ENCODE results near the gene KLK8. TPM values are rescaled to one million over a fixed set of nuclear protein-coding genes. Genes with fewer than 3 reads are reported as not detected.

The KLK8 gene
- total and polyA plus RNA-seq, 2 experiments from 2014 or later, result 4.9 to 14.6 TPM

DNA sequence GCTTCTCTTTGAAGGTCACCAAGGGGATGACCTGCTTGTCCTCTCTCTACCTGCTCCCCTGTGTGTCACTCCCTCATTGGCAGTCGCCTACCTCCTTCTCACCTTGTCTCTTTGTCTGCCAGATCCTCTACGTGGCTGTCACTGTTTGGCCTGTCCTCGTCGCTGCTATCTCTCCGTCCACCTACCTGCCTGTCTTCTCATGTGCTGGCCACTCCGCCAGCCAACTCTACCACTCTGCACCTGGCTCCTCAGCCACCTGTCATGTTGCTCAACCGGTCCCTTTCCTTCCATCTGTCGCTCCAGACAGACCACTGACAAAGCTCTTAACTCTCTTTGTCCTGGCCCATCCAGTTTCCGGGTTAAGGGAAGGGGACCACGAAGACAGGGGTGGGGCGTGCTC, 33.3 kb upstream of the KLK8 start, which contains the start of gene KLK12:
Gene KLK12 (minus strand): TSS at position 299 of the 400 bp plus-strand sequence. CDS start 381 bp downstream, outside the sequence.
- Histone ChIP-seq H3K4me3 (no peak within 1 kb of the TSS), H3K36me3 (ENCODE audit: insufficient read depth) (no peaks in the 10 kb centered on the region), H3K4me2 (no peak within 1 kb of the TSS), H3F3A (replicated peaks; ENCODE audit: low read depth) (no peaks in the 10 kb centered on the region), H3K27me3 (ENCODE audit: insufficient read depth) (no peaks in the 10 kb centered on the region), H3K4me1 (ENCODE audit: insufficient read depth) (peaks cover 8% of the 10 kb centered on the region), H2AFZ (peak within 1 kb of the TSS; percentile 83), H3K79me2 (replicated peaks; ENCODE audit: insufficient read depth) (no peaks in the 10 kb centered on the region), H3K27ac (ENCODE audit: low read depth) (no peak within 1 kb of the TSS), H4K20me1 (replicated peaks; ENCODE audit: insufficient read depth) (no peaks in the 10 kb centered on the region), H3K9me2 (ENCODE audit: insufficient read depth) (no peaks in the 10 kb centered on the region)
- Mint-ChIP-seq H3K27ac (no peak within 1 kb of the TSS), H3K27me3 (ENCODE audit: insufficient read depth, low read depth, poor library complexity) (peaks cover 9% of the 10 kb centered on the region), H3K9me3 (no peaks in the 10 kb centered on the region; the same call in 2 of the 3 replicates), H3K4me3 (no peak within 1 kb of the TSS; the same call in 2 of the 3 replicates), H3K36me3 (ENCODE audit: low read depth) (no peaks in the 10 kb centered on the region; the same call in 2 of the 3 replicates), H3K4me1 (peaks cover 26% of the 10 kb centered on the region)
- DNase-seq (ENCODE audit: low spot score) (no peak), ATAC-seq (no peak)
- TF ChIP-seq NANOG (IDR thresholded peaks at IDR 0.05; ENCODE audit: borderline replicate concordance) (no peak), EZH2phosphoT487 (IDR thresholded peaks at IDR 0.05; ENCODE audit: unreplicated experiment) (no peak), CREB1 (CRISPR knock-in tag; IDR thresholded peaks at IDR 0.05; ENCODE audit: low read depth) (no peak), JUNB (IDR thresholded peaks at IDR 0.05; ENCODE audit: unreplicated experiment) (no peak)
- TF ChIP-seq, protein P1, sequence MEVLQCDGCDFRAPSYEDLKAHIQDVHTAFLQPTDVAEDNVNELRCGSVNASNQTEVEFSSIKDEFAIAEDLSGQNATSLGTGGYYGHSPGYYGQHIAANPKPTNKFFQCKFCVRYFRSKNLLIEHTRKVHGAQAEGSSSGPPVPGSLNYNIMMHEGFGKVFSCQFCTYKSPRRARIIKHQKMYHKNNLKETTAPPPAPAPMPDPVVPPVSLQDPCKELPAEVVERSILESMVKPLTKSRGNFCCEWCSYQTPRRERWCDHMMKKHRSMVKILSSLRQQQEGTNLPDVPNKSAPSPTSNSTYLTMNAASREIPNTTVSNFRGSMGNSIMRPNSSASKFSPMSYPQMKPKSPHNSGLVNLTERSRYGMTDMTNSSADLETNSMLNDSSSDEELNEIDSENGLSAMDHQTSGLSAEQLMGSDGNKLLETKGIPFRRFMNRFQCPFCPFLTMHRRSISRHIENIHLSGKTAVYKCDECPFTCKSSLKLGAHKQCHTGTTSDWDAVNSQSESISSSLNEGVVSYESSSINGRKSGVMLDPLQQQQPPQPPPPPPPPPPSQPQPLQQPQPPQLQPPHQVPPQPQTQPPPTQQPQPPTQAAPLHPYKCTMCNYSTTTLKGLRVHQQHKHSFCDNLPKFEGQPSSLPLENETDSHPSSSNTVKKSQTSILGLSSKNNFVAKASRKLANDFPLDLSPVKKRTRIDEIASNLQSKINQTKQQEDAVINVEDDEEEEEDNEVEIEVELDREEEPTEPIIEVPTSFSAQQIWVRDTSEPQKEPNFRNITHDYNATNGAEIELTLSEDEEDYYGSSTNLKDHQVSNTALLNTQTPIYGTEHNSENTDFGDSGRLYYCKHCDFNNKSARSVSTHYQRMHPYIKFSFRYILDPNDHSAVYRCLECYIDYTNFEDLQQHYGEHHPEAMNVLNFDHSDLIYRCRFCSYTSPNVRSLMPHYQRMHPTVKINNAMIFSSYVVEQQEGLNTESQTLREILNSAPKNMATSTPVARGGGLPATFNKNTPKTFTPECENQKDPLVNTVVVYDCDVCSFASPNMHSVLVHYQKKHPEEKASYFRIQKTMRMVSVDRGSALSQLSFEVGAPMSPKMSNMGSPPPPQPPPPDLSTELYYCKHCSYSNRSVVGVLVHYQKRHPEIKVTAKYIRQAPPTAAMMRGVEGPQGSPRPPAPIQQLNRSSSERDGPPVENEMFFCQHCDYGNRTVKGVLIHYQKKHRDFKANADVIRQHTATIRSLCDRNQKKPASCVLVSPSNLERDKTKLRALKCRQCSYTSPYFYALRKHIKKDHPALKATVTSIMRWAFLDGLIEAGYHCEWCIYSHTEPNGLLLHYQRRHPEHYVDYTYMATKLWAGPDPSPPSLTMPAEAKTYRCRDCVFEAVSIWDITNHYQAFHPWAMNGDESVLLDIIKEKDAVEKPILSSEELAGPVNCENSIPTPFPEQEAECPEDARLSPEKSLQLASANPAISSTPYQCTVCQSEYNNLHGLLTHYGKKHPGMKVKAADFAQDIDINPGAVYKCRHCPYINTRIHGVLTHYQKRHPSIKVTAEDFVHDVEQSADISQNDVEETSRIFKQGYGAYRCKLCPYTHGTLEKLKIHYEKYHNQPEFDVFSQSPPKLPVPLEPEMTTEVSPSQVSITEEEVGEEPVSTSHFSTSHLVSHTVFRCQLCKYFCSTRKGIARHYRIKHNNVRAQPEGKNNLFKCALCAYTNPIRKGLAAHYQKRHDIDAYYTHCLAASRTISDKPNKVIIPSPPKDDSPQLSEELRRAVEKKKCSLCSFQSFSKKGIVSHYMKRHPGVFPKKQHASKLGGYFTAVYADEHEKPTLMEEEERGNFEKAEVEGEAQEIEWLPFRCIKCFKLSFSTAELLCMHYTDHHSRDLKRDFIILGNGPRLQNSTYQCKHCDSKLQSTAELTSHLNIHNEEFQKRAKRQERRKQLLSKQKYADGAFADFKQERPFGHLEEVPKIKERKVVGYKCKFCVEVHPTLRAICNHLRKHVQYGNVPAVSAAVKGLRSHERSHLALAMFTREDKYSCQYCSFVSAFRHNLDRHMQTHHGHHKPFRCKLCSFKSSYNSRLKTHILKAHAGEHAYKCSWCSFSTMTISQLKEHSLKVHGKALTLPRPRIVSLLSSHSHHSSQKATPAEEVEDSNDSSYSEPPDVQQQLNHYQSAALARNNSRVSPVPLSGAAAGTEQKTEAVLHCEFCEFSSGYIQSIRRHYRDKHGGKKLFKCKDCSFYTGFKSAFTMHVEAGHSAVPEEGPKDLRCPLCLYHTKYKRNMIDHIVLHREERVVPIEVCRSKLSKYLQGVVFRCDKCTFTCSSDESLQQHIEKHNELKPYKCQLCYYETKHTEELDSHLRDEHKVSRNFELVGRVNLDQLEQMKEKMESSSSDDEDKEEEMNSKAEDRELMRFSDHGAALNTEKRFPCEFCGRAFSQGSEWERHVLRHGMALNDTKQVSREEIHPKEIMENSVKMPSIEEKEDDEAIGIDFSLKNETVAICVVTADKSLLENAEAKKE (CRISPR knock-in tag; IDR thresholded peaks at IDR 0.05), result no peak

DNA sequence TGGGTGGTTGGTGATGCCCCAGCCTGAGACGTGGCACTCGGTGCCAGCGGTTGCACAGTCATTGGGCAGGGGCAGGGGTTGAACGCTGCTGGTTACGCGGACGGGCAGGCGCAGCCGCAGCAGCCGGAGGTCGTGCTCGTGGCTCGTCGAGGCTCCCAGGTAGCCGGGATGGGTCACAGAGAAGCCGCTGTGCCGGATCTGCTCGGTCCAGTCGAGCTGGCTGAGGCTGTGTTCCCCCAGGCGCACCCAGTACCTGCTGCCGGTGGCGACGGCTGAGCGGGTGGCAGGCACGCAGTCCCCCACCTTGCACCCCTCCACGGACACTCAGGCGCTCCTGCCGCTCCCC, 30.4 kb upstream of the KLK8 start:
- Mint-ChIP-seq H3K4me1 (peaks cover 31% of the 10 kb centered on the region), H3K27ac (no peak overlapping the region), H3K9me3 (no peaks in the 10 kb centered on the region; the same call in 2 of the 3 replicates), H3K4me3 (no peak overlapping the region), H3K36me3 (ENCODE audit: low read depth) (peaks cover under 1% of the 10 kb centered on the region; the same call in 1 of the 3 replicates), H3K27me3 (ENCODE audit: insufficient read depth, low read depth, poor library complexity) (peaks cover 16% of the 10 kb centered on the region)
- TF ChIP-seq EZH2 (IDR thresholded peaks at IDR 0.05; ENCODE audit: low read depth, unreplicated experiment) (no peak), CREB1 (CRISPR knock-in tag; IDR thresholded peaks at IDR 0.05; ENCODE audit: low read depth) (no peak)
- TF ChIP-seq, protein P2, sequence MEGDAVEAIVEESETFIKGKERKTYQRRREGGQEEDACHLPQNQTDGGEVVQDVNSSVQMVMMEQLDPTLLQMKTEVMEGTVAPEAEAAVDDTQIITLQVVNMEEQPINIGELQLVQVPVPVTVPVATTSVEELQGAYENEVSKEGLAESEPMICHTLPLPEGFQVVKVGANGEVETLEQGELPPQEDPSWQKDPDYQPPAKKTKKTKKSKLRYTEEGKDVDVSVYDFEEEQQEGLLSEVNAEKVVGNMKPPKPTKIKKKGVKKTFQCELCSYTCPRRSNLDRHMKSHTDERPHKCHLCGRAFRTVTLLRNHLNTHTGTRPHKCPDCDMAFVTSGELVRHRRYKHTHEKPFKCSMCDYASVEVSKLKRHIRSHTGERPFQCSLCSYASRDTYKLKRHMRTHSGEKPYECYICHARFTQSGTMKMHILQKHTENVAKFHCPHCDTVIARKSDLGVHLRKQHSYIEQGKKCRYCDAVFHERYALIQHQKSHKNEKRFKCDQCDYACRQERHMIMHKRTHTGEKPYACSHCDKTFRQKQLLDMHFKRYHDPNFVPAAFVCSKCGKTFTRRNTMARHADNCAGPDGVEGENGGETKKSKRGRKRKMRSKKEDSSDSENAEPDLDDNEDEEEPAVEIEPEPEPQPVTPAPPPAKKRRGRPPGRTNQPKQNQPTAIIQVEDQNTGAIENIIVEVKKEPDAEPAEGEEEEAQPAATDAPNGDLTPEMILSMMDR (conservative IDR thresholded peaks at IDR 0.05; ENCODE audit: low read depth in 2 of 2), result no peak
- peaks cover 8% of the 10 kb centered on the region for H3K4me1 ChIP-seq (ENCODE audit: insufficient read depth)
- ATAC-seq (no peak), DNase-seq (ENCODE audit: low spot score) (no peak)
- H3K36me3 ChIP-seq (ENCODE audit: insufficient read depth), result no peaks in the 10 kb centered on the region
- no peak overlapping the region for H3K27ac ChIP-seq (ENCODE audit: low read depth)
- H3K27me3 ChIP-seq (ENCODE audit: insufficient read depth), result no peaks in the 10 kb centered on the region
- no peak overlapping the region for H3K4me2 ChIP-seq
- peaks cover 7% of the 10 kb centered on the region; the same call in 1 of the 2 replicates for H3K9me2 ChIP-seq (ENCODE audit: insufficient read depth)
- H3K79me2 ChIP-seq (replicated peaks; ENCODE audit: insufficient read depth), result no peaks in the 10 kb centered on the region
- no peak overlapping the region for H3K4me3 ChIP-seq
- no peaks in the 10 kb centered on the region for H4K20me1 ChIP-seq (replicated peaks; ENCODE audit: insufficient read depth)
- no peak overlapping the region for H2AFZ ChIP-seq
- no peaks in the 10 kb centered on the region for H3F3A ChIP-seq (replicated peaks; ENCODE audit: low read depth)

Measured in GM23338 (cell line).